Esophagus muscularis mucosa (tissue), 4 donors: Measurements from ENCODE around the gene PDXDC1.

Experiments
- CTCF ChIP-seq, 3 experiments: fragments of 200-600 bp in 2 of 3; fragments of 450-650 bp in 1 of 3; sonication (generic) in 2 of 3; IDR thresholded peaks; one replicate each; pipeline ENCODE4 v1.5.1; 2017 to 2019; ENCODE audit warnings: antibody characterized with exemption in 3 of 3, mild to moderate bottlenecking in 2 of 3, moderate library complexity in 1 of 3
- EP300 ChIP-seq: sonication (generic); formaldehyde crosslinking; IDR thresholded peaks from one replicate; pipeline ENCODE4 v1.6.1; 2017; ENCODE audit warnings: antibody characterized with exemption
- POLR2A ChIP-seq: fragments of 450-650 bp; IDR thresholded peaks from one replicate; pipeline ENCODE4 v1.6.1; 2017; ENCODE audit warnings: antibody characterized with exemption, moderate library complexity, mild to moderate bottlenecking, low read depth
- POLR2AphosphoS5 ChIP-seq, 2 donors: sonication (generic); formaldehyde crosslinking; IDR thresholded peaks; one replicate each; pipeline ENCODE4 v1.6.1; 2017; ENCODE audit warnings: antibody characterized with exemption in 2 of 2

- no peak for TF ChIP-seq POLR2A
- TF ChIP-seq CTCF (IDR thresholded peaks at IDR 0.05) = no peak
- TF ChIP-seq POLR2AphosphoS5 (IDR thresholded peaks at IDR 0.05) = no peak
- TF ChIP-seq EP300 = no peak
Observed at GRCh38 chr16:15059324-15059723, 84.5 kb downstream of the PDXDC1 start.
